Heart left ventricle (tissue), 13 donors: ENCODE measurements around the gene RHO.

Experiments used
- POLR2A ChIP-seq, 2 donors: fragments of 450-650 bp; IDR thresholded peaks; one replicate each; pipeline ENCODE4 v1.6.1; 2017; ENCODE audit warnings: antibody characterized with exemption in 2 of 2, mild to moderate bottlenecking in 2 of 2, moderate library complexity in 2 of 2
- TF ChIP-seq, protein P1 (sequence below), 12 donors: fragments of 200-600 bp; sonication (generic) in 4 of 12; IDR thresholded peaks; one replicate each; pipeline versions ENCODE4 v1.5.0 to v1.8.0; 2018 to 2022; ENCODE audit warnings: antibody characterized with exemption in 12 of 12, mild to moderate bottlenecking in 5 of 12
- donor health status: ischemic (EF 13 %, LVEDD 7.1; RV severe dilation, severe dysfunction).
- donor health status: DM: no; HTN: yes; CAD: no.
- donor health status: DM: no; HTN: no; CAD: no.
- donor health status: ischemic (EF 25% LVEDD 6.9; RV normal size, moderate dysfunction).
- donor health status: ischemic (EF 25% LVEDD 5.7; RV mildly dilated, moderate dysfunction).
- donor health status: ischemic (EF 35%, LVEDD 5.7; RV mildly dilated, moderate dysfunction).
- donor health status: nonischemic (EF 11% LVEDD 7.7; RV severe dilation, severe dysfunction).
- donor health status: DM: yes; HTN: yes; CAD: no.
- donor health status: PGD.
- donor health status: ischemic (EF 29% LVEDD 5.4; RV normal size, mild dysfunction).
- donor health status: nonischemic (EF 23%, LVEDD 6.1; RV moderate dilation, normal function).

DNA sequence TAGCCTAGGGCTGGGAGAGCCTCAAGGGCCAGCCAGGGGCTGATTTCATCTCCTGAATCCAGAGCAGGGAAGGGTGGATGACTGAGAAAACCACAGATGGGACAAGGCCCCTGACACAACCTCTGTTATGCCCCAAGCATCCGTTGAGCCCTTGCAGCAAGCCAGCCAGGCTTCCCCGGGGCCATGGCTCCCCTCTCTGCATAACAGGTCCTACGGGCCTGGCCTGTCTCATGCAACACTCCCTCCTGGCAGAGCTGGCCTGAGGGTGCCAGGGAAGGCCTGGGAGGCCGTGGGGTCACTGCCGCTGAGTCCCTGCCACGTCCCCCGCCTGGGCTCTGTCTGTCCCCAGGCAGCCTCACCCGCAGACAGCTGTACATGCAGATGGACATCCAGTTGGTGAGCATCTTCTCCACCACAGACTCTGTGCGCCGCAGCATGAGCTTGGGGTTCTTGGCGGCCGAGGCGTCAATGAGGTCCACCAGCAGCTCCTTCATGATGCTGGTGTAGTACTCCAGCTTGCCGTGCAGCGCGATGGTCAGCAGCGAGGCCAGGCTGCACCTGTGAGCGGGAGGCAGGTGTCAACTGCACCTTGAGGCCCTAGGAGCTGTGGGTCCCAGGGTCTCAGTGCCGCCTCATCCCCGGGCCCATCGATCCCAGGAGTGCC, 36.7 kb downstream of the RHO start:
- TF ChIP-seq POLR2A (IDR thresholded peaks at IDR 0.05) = no peak
- TF ChIP-seq, protein P1, sequence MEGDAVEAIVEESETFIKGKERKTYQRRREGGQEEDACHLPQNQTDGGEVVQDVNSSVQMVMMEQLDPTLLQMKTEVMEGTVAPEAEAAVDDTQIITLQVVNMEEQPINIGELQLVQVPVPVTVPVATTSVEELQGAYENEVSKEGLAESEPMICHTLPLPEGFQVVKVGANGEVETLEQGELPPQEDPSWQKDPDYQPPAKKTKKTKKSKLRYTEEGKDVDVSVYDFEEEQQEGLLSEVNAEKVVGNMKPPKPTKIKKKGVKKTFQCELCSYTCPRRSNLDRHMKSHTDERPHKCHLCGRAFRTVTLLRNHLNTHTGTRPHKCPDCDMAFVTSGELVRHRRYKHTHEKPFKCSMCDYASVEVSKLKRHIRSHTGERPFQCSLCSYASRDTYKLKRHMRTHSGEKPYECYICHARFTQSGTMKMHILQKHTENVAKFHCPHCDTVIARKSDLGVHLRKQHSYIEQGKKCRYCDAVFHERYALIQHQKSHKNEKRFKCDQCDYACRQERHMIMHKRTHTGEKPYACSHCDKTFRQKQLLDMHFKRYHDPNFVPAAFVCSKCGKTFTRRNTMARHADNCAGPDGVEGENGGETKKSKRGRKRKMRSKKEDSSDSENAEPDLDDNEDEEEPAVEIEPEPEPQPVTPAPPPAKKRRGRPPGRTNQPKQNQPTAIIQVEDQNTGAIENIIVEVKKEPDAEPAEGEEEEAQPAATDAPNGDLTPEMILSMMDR (IDR thresholded peaks at IDR 0.05) = no peak
